Fibroblast of gingiva (primary cell): ENCODE results near the gene SLC44A5.
"Not testable (repeated sequence)": the region's sequence is repeated elsewhere in the genome, so short reads cannot be mapped to it uniquely, and the experiment has no call there.

Source experiments
- DNase-seq: peaks from one replicate; pipeline ENCODE4 v3.0.0-alpha.2; 2011; ENCODE audit warnings: low read depth

SLC44A5 gene

GRCh38 chr1:75449998-75450397, 160.9 kb downstream of the SLC44A5 start:
- no peak for DNase-seq

DNA sequence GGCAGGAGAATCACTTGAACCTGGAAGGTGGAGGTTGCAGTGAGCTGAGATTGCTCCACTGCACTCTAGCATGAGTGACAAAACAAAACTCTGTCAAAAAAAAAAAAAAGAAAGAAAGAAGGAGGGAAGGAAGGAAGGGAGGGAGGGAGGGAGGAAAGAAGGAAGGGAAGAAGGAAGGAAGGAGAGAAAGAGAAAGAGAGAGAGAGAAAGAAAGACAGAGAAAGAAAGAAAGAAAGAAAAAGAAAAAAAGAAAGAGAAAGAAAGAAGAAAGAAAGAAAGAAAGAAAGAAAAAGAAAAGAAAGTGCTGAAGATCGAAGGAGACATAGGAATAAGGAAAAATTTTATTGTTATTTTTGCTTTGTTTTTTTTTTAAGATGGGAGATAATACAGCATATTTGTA, 166.7 kb downstream of the SLC44A5 start:
- DNase-seq = no peak

GRCh38 chr1:75440274-75440673, 170.6 kb downstream of the SLC44A5 start:
- DNase-seq = no peak

- no peak for DNase-seq
Measured at GRCh38 chr1:75438355-75438754, 172.6 kb downstream of the SLC44A5 start.

DNA sequence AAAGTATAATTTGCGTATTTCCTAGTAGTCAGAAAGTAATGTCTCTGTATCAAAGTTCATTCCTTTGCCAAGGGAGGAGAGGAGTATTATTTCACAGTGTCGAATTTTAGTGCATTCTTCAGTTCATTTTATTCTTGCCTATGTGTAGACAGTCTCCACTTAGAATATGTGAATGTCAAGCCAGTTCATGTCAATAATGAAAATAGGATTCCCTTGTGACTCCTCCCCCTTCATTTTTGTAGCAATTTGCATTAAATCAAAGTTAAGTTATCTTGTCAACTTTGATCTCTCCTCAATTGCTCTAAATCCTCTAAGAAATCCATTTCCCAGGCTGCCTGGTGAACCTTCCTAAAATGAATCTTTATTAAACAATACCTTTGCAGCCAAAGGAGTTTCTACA, 179.1 kb downstream of the SLC44A5 start:
- DNase-seq = no peak

DNA sequence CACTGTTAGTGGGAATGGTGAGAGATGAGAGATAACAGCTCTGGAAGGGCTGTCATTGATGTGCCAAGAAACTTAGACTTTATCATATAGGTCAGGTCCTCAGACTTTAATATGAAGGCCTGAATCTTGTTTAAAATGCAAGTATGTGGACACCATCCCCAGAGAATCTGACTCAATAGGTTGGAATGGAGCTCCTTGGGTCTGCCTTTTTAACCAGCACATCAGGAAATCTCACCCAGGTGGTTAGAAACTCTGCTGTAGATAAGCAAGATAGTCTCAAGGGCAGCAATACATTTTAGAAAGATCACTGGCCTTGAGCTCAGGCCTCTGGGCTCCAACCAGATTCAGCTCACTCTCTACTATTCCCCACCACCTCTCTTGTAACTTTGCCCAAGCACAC, 180.4 kb downstream of the SLC44A5 start:
- DNase-seq = no peak

DNA sequence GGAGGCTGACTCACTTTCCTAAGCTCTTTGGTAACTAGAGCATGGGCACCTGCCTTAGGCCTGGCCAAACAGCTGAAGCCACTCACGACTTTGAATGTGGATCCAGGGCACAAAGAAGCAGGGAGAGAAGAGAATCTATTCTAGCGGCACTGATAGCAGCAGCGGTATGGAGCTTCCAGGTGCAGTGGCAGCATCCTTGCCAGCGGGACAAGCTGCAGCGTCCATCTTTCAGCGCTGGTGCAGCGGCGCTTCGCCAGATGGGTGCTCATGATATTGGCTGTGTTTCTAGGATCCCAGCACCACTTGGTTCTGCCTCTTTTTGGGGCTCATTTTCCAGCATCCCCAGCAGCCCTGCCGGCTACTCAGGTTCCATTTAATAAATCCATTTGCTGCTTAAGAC, 184.2 kb downstream of the SLC44A5 start:
- DNase-seq = no peak

GRCh38 chr1:75425001-75425650, 185.8 kb downstream of the SLC44A5 start:
- no peak for DNase-seq

DNA sequence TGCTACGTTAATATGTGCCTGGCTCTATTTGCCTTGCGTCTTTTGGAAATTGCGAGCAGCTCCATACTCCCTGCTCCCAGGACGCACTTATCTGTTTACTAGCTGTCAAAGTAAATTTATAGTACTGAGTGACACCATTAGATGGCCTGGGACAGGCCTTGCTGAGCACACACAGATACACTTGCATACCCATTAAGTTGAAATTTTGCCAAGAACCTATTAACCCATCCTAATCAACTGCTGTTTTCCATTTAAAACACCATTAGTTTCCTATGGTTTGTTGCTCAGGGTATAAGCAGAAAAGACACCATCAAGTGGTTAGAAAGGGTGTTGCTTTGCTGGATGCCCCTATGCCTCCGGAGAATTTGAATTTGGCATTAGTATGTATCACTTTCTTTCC, 187.3 kb downstream of the SLC44A5 start:
- no peak for DNase-seq

- no peak for DNase-seq
Measured at GRCh38 chr1:75423136-75423535, 187.8 kb downstream of the SLC44A5 start.

DNA sequence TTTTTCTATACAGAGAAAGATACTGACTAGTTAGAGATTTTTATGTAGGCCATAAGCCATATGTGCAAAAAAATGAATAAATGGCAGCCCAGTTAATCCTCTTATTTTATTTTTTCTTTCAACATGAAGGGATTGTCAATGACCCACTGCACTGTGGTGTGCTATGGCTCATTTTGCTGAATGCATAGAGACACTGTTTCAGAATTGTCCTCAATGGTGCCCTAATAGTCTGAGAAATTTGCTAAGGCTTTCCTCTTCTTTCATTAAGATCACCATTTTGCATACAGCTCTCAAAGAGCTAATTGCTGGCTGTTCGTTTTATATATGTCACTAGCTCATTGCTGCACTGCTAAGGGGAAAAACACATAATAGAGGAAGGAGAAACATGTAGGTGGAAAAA, 189.5 kb downstream of the SLC44A5 start:
- DNase-seq = no peak

GRCh38 chr1:75415187-75415586, 195.7 kb downstream of the SLC44A5 start:
- no peak for DNase-seq

- no peak for DNase-seq
Measured at GRCh38 chr1:75412616-75413015, 198.3 kb downstream of the SLC44A5 start.

GRCh38 chr1:75404681-75405080, 206.2 kb downstream of the SLC44A5 start:
- not testable (repeated sequence) for DNase-seq

DNA sequence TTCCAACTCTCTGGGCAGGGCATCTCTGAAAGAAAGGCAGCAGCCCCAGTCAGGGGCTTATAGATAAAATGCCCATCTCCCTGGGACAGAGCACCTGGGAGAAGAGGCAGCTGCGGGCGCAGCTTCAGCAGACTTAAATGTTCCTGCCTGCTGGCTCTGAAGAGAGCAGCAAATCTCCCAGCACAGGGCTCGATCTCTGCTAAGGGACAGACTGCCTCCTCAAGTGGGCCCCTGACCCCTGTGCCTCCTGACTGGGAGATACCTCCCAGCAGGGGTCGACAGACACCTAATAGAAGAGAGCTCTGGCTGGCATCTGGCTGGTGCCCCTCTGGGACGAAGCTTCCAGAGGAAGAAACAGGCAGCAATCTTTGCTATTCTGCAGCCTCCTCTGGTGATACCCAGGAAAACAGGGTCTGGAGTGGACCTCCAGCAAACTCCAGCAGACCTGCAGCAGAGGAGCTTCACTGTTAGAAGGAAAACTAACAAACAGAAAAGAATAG, 207.7 kb downstream of the SLC44A5 start:
- DNase-seq = not testable (repeated sequence)

- no peak for DNase-seq
Measured at GRCh38 chr1:75400716-75401115, 210.2 kb downstream of the SLC44A5 start.

- no peak for DNase-seq
Measured at GRCh38 chr1:75396745-75397144, 214.2 kb downstream of the SLC44A5 start.

- DNase-seq = no peak
Measured at GRCh38 chr1:75396260-75396659, 214.7 kb downstream of the SLC44A5 start.

- DNase-seq = no peak
Measured at GRCh38 chr1:75394386-75395139, 216.4 kb downstream of the SLC44A5 start.

DNA sequence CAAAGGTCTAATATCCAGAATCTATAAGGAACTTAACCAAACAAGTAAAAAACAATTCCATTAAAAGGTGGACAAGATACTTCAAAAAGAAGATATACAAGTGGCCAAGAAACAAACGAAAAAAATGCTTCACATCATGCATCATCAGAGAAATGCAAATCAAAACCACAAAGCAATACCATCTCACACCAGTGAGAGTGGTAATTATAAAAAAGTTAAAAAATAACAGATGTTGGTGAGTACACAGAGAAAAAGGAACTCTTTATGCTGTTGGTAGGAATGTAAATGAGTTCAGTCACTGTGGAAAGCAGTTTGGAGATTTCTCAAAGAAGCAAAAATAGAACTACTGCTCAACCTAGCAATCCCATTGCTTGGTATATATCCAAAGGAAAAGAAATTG, 218.6 kb downstream of the SLC44A5 start:
- DNase-seq = no peak

- not testable (repeated sequence) for DNase-seq
Measured at GRCh38 chr1:75375476-75376447, 235.2 kb downstream of the SLC44A5 start.

DNA sequence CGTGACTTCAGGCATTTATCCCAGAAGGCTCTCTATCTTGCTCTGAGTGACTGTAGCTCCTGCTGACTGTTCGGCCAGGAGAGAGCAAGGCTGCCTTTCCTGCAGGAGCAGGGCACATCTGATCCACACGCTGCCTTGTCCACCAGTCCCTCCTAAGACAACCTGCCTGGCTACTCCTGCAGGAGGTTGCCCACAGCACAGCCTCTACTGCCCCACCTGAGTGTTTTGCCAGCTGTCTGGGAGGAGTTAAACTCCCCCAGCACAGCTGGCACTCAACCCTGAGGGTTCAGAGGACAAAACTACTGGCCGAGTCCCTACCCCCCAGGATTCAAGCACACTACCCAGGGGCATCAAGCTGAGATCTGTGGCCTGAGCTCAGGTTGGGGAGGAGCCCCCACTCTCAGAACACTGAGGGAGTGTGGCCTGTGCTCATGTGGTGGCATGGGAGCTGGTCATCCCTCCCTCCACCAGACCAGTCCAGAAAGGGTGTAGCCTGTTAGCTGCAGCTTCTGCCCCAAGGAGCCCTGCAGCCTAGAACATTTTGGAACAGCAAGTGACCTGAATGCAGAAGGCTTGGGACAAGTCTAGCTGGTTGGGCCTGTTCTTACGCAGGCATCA, 237.3 kb downstream of the SLC44A5 start:
- no peak for DNase-seq
